GM13976 (cell line): ENCODE results near the gene JAZF1.

Experiments
- DNase-seq: peaks from one replicate; pipeline ENCODE4 v3.0.0; 2012; ENCODE audit warnings: low spot score
- in situ Hi-C: fragments of 300-500 bp; cut with MboI; formaldehyde crosslinking; loops from one replicate; pipeline ENCODE4 v1.12.0; 2022; ENCODE audit warnings: low sequenced_read_pairs, mixed read lengths, inconsistent platforms; ENCODE audit not compliant: unreplicated experiment
- TF ChIP-seq, protein P1 (sequence below): IDR thresholded peaks from 2 replicates; pipeline ENCODE4 v1.5.1; 2012; ENCODE audit warnings: borderline replicate concordance, mild to moderate bottlenecking; ENCODE audit not compliant: insufficient read depth; ENCODE audit errors: extremely low read depth, missing control alignments, control extremely low read depth

The JAZF1 gene

GRCh38 chr7:27918503-27918902 is 262.1 kb downstream of the JAZF1 start:
- in situ Hi-C loops, result no loop called here
- DNase-seq, result no peak
- TF ChIP-seq, protein P1, sequence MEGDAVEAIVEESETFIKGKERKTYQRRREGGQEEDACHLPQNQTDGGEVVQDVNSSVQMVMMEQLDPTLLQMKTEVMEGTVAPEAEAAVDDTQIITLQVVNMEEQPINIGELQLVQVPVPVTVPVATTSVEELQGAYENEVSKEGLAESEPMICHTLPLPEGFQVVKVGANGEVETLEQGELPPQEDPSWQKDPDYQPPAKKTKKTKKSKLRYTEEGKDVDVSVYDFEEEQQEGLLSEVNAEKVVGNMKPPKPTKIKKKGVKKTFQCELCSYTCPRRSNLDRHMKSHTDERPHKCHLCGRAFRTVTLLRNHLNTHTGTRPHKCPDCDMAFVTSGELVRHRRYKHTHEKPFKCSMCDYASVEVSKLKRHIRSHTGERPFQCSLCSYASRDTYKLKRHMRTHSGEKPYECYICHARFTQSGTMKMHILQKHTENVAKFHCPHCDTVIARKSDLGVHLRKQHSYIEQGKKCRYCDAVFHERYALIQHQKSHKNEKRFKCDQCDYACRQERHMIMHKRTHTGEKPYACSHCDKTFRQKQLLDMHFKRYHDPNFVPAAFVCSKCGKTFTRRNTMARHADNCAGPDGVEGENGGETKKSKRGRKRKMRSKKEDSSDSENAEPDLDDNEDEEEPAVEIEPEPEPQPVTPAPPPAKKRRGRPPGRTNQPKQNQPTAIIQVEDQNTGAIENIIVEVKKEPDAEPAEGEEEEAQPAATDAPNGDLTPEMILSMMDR, result no peak

GRCh38 chr7:27917774-27918314 is 262.8 kb downstream of the JAZF1 start:
- no peak for DNase-seq
- in situ Hi-C loops, result no loop called here
- TF ChIP-seq, protein P1, result no peak

DNA sequence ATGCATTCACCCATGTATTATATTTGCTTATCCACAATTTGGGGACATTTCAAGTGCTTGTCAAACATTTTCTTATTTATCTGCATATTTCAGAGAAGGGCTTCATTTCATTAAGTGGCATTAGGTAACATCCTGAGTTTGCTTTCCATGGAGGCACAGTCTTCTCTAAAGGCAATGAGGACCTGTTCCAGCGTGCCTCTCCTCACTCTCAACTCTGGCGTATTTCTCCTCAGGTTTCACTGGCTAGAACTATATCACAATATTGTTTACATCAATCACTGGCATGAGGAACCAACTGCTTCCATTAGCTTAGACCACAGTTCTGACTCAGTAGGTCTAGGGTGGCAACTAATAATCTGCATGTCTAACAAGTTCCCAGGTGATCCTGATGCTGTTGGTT is 263.5 kb downstream of the JAZF1 start:
- TF ChIP-seq, protein P1, result no peak
- in situ Hi-C loops, result no loop called here
- no peak for DNase-seq

DNA sequence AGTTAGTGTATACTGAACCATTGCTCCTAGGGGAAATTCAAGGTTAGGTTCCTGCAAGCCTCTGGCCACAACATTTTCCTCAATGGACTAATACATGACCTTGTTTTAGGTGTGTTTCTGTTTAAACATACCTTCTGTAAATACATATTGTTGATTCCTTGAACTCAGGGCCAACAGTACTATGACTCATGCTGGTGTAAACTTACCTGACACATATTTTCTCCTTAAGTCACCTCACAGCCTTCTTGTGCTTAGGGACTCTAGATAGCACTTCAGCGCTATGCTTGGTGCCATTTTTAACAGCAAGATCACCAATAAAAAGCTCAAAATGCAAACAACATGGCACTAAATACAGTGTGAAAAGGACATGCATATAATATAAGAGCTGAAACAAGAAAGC is 264.2 kb downstream of the JAZF1 start:
- TF ChIP-seq, protein P1, result no peak
- DNase-seq, result no peak
- in situ Hi-C loops, result no loop called here

GRCh38 chr7:27914409-27914808 is 266.2 kb downstream of the JAZF1 start:
- TF ChIP-seq, protein P1, result no peak
- in situ Hi-C loops, result no loop called here
- DNase-seq, result no peak

DNA sequence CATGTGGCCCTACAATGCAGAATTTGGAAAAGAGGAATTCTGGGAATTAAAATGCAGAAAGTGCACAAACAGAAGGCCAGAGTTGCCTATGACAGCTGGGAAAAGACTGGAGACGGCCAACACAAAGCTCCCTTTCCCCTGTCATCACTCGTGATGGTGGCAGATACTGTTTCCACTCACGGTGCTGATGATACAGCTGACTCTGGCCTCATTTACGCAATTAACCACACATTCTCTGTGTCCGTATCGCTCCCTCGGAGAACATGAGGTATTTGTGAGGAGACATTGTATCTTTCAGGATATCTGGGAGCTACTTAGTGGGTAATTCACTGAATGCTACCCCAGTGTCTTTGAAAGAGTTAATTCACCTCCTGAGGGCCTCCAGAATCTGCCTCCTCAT is 267.8 kb downstream of the JAZF1 start:
- TF ChIP-seq, protein P1, result no peak
- DNase-seq, result no peak
- in situ Hi-C loops, result no loop called here

DNA sequence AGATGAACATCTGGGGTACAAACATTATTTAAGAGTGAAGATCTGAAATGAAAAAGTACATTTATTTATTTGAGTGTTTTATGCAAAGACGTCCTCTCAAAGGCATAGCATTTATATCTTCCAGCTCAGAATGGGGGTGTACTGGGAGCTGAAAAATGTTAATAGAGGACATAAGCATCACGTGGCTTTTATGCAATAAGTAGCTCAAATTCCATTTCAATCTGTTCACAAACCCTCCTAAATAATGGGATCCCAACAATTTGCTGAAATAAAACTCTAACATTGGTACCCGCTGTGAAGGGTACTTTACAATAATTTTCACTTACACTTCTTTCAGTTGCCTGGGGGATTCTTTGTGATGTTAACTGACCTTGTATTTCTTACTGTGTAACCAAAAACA is 268.7 kb downstream of the JAZF1 start:
- TF ChIP-seq, protein P1, result no peak
- in situ Hi-C loops, result no loop called here

More for the DNA sequence above, 268.7 kb downstream of the JAZF1 start:
- no peak for DNase-seq
